GM19463 (cell line): ENCODE measurements around the gene BCL11B.

ENCODE experiments used
- ATAC-seq: cut with Tn5 transposase; IDR thresholded peaks from one replicate; pipeline ENCODE4 v1.9.1; 2021; ENCODE audit warnings: mild to moderate bottlenecking, moderate library complexity; ENCODE audit not compliant: unreplicated experiment

BCL11B gene

GRCh38 chr14:99256483-99256874, 15.5 kb downstream of the BCL11B start:
- no peak for ATAC-seq

- no peak for ATAC-seq
These were observed 16.1 kb downstream of the BCL11B start for GRCh38 chr14:99255621-99256482.

DNA sequence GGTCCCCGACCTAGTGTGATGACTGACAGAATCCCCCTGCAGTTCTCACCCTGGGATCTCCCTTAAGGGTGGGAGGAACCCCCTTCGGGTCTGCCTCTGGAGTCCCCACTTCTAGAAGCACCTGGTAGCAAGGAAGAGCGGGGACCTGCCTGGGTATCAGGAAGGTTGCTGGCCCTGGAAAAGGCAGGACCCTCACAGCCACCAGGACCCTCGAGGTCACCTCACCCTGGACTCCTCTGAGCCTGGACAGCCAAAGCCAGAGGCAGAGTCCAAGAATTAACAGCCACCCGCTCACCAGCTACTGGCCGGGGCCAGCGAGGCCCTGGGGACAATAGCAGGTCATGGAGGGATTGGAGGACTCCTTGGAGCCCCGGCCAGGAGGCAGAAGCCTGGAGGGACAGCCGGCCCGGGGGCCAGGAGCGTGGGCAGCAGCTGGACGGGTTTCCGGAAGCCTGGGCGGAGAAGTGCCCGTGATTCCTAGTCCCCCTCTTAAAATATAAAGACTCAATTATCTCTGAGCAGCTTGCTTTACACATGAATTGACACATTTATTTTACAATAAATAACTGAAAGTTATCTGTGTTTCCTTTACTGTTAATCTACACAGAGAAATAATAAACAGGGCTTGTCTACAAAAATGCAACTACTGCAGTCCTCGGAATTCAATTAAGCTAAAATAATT, 17.5 kb downstream of the BCL11B start:
- no peak for ATAC-seq

DNA sequence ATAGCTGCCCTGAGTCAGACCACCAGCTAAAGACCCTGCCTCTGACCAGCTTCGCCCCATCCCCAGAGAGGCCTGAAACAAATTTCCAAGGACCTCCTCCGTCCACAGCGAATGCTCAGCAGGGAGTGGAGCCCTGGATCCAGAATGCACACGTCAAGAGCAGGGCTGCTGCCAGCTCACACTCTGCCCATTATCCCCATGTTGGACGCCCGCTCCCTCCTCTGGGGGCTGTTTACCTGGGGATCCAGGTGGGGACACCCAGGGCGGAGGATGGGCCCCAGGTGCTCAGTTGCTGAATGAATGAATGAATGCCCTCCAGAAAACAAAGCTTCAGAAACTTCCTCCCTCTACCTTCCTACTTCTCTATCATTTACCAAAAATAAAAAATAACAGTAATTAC, 18.1 kb downstream of the BCL11B start:
- no peak for ATAC-seq

DNA sequence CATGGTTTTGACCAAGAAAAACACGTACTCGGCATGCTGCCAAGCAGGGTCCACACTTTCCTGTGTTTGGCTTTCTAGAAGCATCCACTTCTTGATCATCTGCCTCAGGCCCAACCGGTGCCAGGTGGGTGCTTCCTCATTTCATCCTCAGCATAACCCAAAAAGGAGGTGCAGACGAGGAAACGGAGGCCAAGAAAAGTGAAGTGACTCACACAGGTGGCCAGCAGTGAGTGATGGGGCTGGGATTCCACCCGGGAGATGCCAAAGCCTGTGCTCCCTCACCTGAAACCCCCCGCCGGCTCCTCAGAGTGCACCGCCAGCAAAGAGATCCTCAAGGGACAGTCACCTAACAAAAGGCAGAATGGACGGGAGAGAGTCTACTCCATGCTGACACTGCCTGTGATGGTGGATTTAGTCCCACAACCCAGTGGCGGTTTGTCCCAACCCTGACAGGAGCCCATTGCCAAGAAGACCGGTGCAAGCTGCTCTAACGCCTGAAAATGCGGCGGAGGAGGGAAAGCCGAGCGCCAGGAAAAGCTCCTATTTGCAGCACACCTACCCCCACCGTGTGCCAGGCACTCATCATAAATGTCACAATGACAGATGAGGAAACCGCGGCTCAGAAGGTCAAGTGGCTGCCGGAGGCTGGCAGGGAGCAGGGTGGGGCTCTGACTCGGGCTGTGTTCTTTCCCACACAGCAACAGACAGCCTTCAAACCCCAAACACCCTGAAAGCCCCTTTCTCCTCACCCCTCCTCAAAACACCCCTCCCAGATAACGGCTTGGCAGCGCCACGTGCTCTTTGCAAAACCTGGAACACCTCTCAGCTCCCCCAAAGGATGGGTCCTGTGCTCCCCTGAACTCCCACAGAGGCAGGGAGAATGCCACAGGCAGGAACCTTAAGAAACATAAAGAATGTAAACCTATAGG, 18.8 kb downstream of the BCL11B start:
- ATAC-seq, result no peak

DNA sequence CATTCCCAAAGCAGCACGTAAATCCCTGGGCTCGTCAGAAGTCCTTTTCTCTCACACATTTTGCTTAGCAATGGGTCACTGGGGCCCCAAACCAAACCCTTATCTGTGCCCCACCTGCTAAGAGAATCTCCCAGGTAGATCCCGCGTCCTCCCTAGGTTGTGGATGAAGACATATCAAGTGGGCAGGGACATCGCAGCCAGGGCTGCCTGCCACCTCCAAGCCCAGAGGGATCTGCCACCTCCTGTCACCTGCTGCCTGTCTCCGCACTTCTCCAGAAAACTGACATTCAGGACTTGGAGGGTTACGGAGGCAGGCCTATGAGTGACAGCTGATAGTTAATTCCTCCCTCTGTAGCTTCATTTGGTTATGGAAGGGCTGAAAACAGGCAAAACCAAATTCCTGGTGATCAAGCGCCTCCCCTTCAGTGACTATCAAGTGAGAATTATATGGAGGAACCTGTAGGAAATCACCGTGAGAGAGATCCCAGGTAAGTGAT, 19.5 kb downstream of the BCL11B start:
- no peak for ATAC-seq

GRCh38 chr14:99251721-99252120, 20.3 kb downstream of the BCL11B start:
- ATAC-seq, result no peak

DNA sequence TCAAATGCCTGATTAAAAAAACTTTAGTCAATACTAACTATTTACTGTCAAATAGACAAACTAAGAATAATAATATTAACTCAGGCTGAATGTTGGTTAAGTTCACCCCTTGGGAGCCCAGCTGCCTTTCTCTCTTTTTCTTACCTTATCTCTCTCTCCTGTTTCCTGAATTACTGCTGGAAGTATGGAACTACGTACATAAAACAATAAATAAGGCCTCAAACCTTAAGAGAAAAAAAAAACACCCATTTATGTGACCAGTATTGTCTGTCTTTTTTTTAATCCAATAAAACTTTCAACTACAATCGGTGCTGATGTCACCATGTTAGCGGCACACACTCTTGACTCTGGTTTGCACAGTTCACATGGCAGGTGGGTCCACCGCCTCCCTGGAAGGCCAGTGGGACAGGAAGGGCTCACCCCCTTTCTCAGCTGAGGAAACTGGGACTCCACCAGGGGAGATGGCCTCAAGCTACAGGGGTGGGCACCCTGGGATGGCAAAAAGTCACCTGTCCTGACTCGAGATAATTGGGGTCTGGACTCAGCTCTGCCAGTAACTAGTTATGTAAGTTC, 21.3 kb downstream of the BCL11B start:
- no peak for ATAC-seq

DNA sequence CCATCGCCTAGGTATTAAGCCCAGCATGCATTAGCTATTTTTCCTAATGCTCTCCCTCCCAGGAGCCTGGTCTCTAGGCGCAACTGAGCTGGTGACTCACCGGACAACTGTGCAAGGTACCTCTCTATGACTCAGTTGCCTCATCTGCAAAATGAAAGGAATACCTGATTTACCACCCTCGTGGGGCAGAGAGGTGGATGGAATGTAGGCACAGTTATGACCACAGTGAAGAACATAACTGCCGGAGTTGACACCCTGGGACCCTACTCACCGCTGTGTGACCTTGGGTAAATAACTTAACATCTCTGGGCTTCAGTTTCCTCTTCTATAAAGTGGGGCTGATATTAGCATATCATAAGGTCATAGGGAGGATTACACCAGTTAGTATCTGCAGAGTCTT, 22.6 kb downstream of the BCL11B start:
- no peak for ATAC-seq

DNA sequence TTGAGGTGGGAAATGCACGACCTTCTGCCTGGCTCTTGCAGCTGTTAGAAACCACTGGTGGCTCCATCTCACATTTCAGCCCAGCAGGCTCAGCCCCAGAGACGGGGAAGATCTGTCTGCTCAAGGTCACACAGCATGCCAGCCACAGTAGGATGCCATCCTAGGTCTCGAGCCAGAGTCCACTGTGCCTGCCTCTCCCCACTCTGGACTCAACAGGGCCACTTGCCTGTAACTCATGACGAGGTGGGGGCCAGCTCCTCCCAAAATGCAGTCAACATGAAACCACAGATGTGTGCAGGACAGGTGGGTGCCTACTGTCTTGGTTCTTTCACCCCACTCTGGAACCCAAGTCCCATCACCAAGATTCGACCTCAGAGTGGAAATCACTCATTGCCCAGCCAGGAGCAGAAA, 23.2 kb downstream of the BCL11B start:
- no peak for ATAC-seq

GRCh38 chr14:99247772-99248171, 24.2 kb downstream of the BCL11B start:
- no peak for ATAC-seq

DNA sequence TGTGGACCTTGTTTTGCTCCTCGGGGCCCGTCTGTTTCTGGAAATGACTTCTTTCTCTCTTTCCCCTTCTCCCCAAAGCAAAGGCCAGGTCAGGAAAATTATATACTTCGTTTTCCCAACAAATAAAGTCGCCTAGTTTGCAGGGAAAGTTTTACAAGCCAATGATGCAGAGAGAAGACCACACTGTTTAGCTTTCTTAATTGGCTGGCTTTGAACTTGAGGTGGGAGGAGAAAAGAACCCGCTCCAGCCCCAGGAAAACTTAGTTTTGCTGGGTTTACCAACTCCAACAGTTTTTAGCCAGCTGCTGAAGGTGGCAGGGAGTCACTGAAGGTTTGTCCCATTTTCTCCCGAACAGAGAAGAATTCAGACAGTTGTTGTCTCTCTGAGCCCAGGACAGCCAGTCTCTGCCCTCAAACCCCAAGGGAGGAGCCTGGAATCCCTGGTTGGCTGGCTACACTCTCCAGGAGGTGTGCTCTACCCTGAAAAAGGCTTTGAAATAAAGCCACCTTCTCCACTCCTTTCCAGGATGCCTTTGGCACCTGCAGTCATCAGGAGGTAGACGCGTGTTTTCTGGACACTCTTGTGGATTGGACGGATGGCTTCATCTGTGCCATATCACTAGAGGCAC, 24.8 kb downstream of the BCL11B start:
- no peak for ATAC-seq

GRCh38 chr14:99246536-99247097, 25.4 kb downstream of the BCL11B start:
- ATAC-seq, result no peak

GRCh38 chr14:99245564-99246511, 26.2 kb downstream of the BCL11B start:
- ATAC-seq, result no peak

GRCh38 chr14:99244941-99245563, 26.9 kb downstream of the BCL11B start:
- ATAC-seq, result no peak

DNA sequence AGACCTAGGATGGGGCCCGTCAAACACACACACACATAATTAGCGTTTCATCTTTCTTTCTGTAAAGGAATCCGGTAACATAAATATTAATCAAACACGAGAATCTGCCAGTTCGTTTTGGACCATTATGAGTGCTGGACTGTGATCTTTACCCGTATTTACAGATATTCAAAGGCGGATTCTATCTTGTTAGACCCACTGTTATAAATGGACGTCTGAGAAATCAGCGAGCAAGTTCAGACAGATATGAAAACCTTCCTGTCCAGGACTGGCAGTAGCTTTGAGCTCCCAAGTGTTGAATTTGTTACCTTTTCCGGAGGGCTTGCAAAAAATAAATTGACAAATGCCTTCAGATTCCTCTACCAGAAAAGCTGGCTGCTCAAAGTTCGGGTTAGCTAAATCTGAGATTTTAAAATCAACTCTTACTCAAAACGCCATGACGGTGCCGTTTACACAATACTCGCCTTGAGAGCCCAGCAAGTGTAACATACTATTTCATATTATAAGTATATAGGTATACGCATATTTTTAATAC, 27.6 kb downstream of the BCL11B start:
- no peak for ATAC-seq

DNA sequence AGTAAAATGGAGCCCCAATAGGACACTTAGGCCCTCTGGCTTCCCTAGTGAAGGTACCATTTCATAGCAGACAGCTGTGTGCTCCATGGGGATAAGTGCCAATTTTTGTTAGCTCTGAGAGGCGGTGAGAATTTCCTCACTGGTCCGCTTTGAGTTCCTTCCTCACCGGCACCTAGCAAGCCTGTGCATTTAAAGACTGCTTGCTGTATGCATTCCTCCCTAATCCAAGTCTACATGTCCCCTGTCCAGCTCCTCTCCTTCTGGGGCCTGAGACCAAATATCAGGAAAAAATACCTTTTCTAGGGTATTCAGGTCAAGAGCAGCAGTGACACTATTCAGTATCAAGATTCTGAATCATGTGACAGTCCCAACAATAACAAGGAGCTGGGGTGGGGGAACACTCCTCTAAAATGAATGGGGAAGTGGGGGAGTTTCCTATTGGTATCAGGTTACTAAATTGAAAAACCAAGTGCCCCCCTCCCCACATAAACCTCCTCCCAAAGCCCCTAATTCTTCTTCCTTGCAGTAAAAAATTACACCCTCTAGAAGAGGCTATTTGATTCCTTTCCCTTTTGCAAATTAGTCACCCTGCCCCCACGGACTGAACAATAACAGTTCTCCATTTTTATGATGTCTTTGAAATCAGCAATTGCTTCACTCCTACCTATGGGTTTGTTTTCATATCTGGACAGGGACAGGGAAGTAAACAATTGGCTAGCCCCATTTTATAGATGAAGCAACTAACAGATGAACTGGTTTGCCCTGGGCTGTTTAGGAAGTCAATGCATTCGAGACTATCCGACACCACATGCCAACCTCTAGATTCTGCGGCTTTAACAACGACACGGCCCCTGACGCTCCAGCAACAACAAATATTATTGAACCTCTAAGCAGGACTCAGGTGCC, 28.9 kb downstream of the BCL11B start:
- ATAC-seq, result no peak
